ENCODE measurements around the gene MLIP.

Gene MLIP

GRCh38 chr6:54099225-54099624 is 12.0 kb upstream of the MLIP start:
- Histone ChIP-seq H2BK15ac (ENCODE audit: low read depth, poor library complexity, severe bottlenecking) (no peak overlapping the region), H3K4me1 (ENCODE audit: control insufficient read depth, insufficient read depth, low read depth, low read length) (no peaks in the 10 kb centered on the region), H3K14ac (ENCODE audit: low read length in 2 of 2) (no peak overlapping the region), H3K23ac (ENCODE audit: low read length in 2 of 2) (no peak overlapping the region), H3K18ac (ENCODE audit: low read depth in 1 of 2, low read length in 2 of 2) (no peak overlapping the region), H3K79me1 (replicated peaks; ENCODE audit: low read length, poor library complexity, severe bottlenecking) (no peaks in the 10 kb centered on the region), H2BK12ac (ENCODE audit: low read length in 2 of 2) (no peak overlapping the region), H4K8ac (ENCODE audit: low read length) (no peak overlapping the region), H2BK5ac (ENCODE audit: low read depth, low read length, poor library complexity, severe bottlenecking) (no peak overlapping the region), H2AFZ (ENCODE audit: low read depth, low read length) (no peak overlapping the region), H3K36me3 (ENCODE audit: control insufficient read depth in 1 of 2, insufficient read depth in 2 of 2, low read depth in 1 of 2, low read length in 2 of 2) (no peaks in the 10 kb centered on the region), H4K91ac (ENCODE audit: low read length) (no peak overlapping the region), H3K9me3 (ENCODE audit: control insufficient read depth, low read length) (peaks cover 6% of the 10 kb centered on the region), H3K4ac (ENCODE audit: low read depth in 1 of 2, low read length in 2 of 2) (no peak overlapping the region), H2AK5ac (ENCODE audit: low read length, severe bottlenecking) (no peak overlapping the region), H3K27ac (ENCODE audit: low read length, poor library complexity, severe bottlenecking) (no peak overlapping the region), H2BK120ac (ENCODE audit: low read depth, low read length) (no peak overlapping the region), H3K4me3 (ENCODE audit: insufficient read depth in 1 of 2, low read depth in 1 of 2, low read length in 2 of 2) (no peak overlapping the region), H3K9ac (ENCODE audit: low read length) (no peak overlapping the region), H3K4me2 (ENCODE audit: low read length, poor library complexity, severe bottlenecking) (no peak overlapping the region), H3K27me3 (ENCODE audit: control insufficient read depth in 1 of 2, insufficient read depth in 1 of 2, low read length in 2 of 2) (no peaks in the 10 kb centered on the region)
- WGBS: 100% methylated on average over 2 of the region's 3 CpGs
- no peak for DNase-seq

GRCh38 chr6:54100411-54101006 is 10.7 kb upstream of the MLIP start:
- Histone ChIP-seq H2AK5ac (ENCODE audit: low read length, severe bottlenecking) (no peak overlapping the region), H3K36me3 (ENCODE audit: control insufficient read depth in 1 of 2, insufficient read depth in 2 of 2, low read depth in 1 of 2, low read length in 2 of 2) (no peaks in the 10 kb centered on the region), H2BK12ac (ENCODE audit: low read length in 2 of 2) (no peak overlapping the region), H2BK120ac (ENCODE audit: low read depth, low read length) (no peak overlapping the region), H3K9ac (ENCODE audit: low read length) (no peak overlapping the region), H3K14ac (ENCODE audit: low read length in 2 of 2) (no peak overlapping the region), H3K4me2 (ENCODE audit: low read length, poor library complexity, severe bottlenecking) (no peak overlapping the region), H2AFZ (ENCODE audit: low read depth, low read length) (no peak overlapping the region), H3K9me3 (ENCODE audit: control insufficient read depth, low read length) (peaks cover 6% of the 10 kb centered on the region), H4K91ac (ENCODE audit: low read length) (no peak overlapping the region), H3K18ac (ENCODE audit: low read depth in 1 of 2, low read length in 2 of 2) (no peak overlapping the region), H2BK15ac (ENCODE audit: low read depth, poor library complexity, severe bottlenecking) (no peak overlapping the region), H3K4me1 (ENCODE audit: control insufficient read depth, insufficient read depth, low read depth, low read length) (no peaks in the 10 kb centered on the region), H3K4ac (ENCODE audit: low read depth in 1 of 2, low read length in 2 of 2) (no peak overlapping the region), H2BK5ac (ENCODE audit: low read depth, low read length, poor library complexity, severe bottlenecking) (no peak overlapping the region), H4K8ac (ENCODE audit: low read length) (no peak overlapping the region), H3K27me3 (ENCODE audit: control insufficient read depth in 1 of 2, insufficient read depth in 1 of 2, low read length in 2 of 2) (no peaks in the 10 kb centered on the region), H3K23ac (ENCODE audit: low read length in 2 of 2) (no peak overlapping the region), H3K79me1 (replicated peaks; ENCODE audit: low read length, poor library complexity, severe bottlenecking) (no peaks in the 10 kb centered on the region), H3K4me3 (ENCODE audit: insufficient read depth in 1 of 2, low read depth in 1 of 2, low read length in 2 of 2) (no peak overlapping the region), H3K27ac (ENCODE audit: low read length, poor library complexity, severe bottlenecking) (no peak overlapping the region)
- no peak for DNase-seq
- 100% methylated on average over 1 of the region's 1 CpG for WGBS

GRCh38 chr6:54102238-54102637 is 9.0 kb upstream of the MLIP start:
- no peak overlapping the region for H3K4me3 ChIP-seq (ENCODE audit: insufficient read depth in 1 of 2, low read depth in 1 of 2, low read length in 2 of 2)
- H4K8ac ChIP-seq (ENCODE audit: low read length): no peak overlapping the region
- H3K27me3 ChIP-seq (ENCODE audit: control insufficient read depth in 1 of 2, insufficient read depth in 1 of 2, low read length in 2 of 2): no peaks in the 10 kb centered on the region
- H2BK15ac ChIP-seq (ENCODE audit: low read depth, poor library complexity, severe bottlenecking): no peak overlapping the region
- H3K18ac ChIP-seq (ENCODE audit: low read depth in 1 of 2, low read length in 2 of 2): no peak overlapping the region
- no peak overlapping the region for H2AFZ ChIP-seq (ENCODE audit: low read depth, low read length)
- no peak overlapping the region for H2AK5ac ChIP-seq (ENCODE audit: low read length, severe bottlenecking)
- H4K91ac ChIP-seq (ENCODE audit: low read length): no peak overlapping the region
- no peaks in the 10 kb centered on the region for H3K9me3 ChIP-seq (ENCODE audit: control insufficient read depth, low read length)
- H3K9ac ChIP-seq (ENCODE audit: low read length): no peak overlapping the region
- no peaks in the 10 kb centered on the region for H3K36me3 ChIP-seq (ENCODE audit: control insufficient read depth in 1 of 2, insufficient read depth in 2 of 2, low read depth in 1 of 2, low read length in 2 of 2)
- no peak overlapping the region for H2BK120ac ChIP-seq (ENCODE audit: low read depth, low read length)
- H3K23ac ChIP-seq (ENCODE audit: low read length in 2 of 2): no peak overlapping the region
- no CpG with 5 or more reads among the region's 1 CpG for WGBS
- no peak overlapping the region for H2BK12ac ChIP-seq (ENCODE audit: low read length in 2 of 2)
- H3K79me1 ChIP-seq (replicated peaks; ENCODE audit: low read length, poor library complexity, severe bottlenecking): no peaks in the 10 kb centered on the region
- no peak overlapping the region for H3K14ac ChIP-seq (ENCODE audit: low read length in 2 of 2)
- no peak for DNase-seq
- H3K4me1 ChIP-seq (ENCODE audit: control insufficient read depth, insufficient read depth, low read depth, low read length): no peaks in the 10 kb centered on the region
- no peak overlapping the region for H2BK5ac ChIP-seq (ENCODE audit: low read depth, low read length, poor library complexity, severe bottlenecking)
- H3K27ac ChIP-seq (ENCODE audit: low read length, poor library complexity, severe bottlenecking): no peak overlapping the region
- no peak overlapping the region for H3K4ac ChIP-seq (ENCODE audit: low read depth in 1 of 2, low read length in 2 of 2)
- H3K4me2 ChIP-seq (ENCODE audit: low read length, poor library complexity, severe bottlenecking): no peak overlapping the region

GRCh38 chr6:54103497-54103896 is 7.7 kb upstream of the MLIP start:
- no peak overlapping the region for H3K4me2 ChIP-seq (ENCODE audit: low read length, poor library complexity, severe bottlenecking)
- H3K4me3 ChIP-seq (ENCODE audit: insufficient read depth in 1 of 2, low read depth in 1 of 2, low read length in 2 of 2): no peak overlapping the region
- H2BK120ac ChIP-seq (ENCODE audit: low read depth, low read length): no peak overlapping the region
- H2BK5ac ChIP-seq (ENCODE audit: low read depth, low read length, poor library complexity, severe bottlenecking): no peak overlapping the region
- H3K4ac ChIP-seq (ENCODE audit: low read depth in 1 of 2, low read length in 2 of 2): no peak overlapping the region
- no peaks in the 10 kb centered on the region for H3K27me3 ChIP-seq (ENCODE audit: control insufficient read depth in 1 of 2, insufficient read depth in 1 of 2, low read length in 2 of 2)
- no peaks in the 10 kb centered on the region for H3K9me3 ChIP-seq (ENCODE audit: control insufficient read depth, low read length)
- no peak overlapping the region for H2BK15ac ChIP-seq (ENCODE audit: low read depth, poor library complexity, severe bottlenecking)
- no peak overlapping the region for H4K8ac ChIP-seq (ENCODE audit: low read length)
- no peak overlapping the region for H2AFZ ChIP-seq (ENCODE audit: low read depth, low read length)
- H4K91ac ChIP-seq (ENCODE audit: low read length): no peak overlapping the region
- no peaks in the 10 kb centered on the region for H3K79me1 ChIP-seq (replicated peaks; ENCODE audit: low read length, poor library complexity, severe bottlenecking)
- no peak overlapping the region for H3K23ac ChIP-seq (ENCODE audit: low read length in 2 of 2)
- no peak overlapping the region for H3K9ac ChIP-seq (ENCODE audit: low read length)
- H2AK5ac ChIP-seq (ENCODE audit: low read length, severe bottlenecking): no peak overlapping the region
- no peaks in the 10 kb centered on the region for H3K36me3 ChIP-seq (ENCODE audit: control insufficient read depth in 1 of 2, insufficient read depth in 2 of 2, low read depth in 1 of 2, low read length in 2 of 2)
- H3K18ac ChIP-seq (ENCODE audit: low read depth in 1 of 2, low read length in 2 of 2): no peak overlapping the region
- 100% methylated on average over 3 of the region's 3 CpGs for WGBS
- no peak overlapping the region for H2BK12ac ChIP-seq (ENCODE audit: low read length in 2 of 2)
- H3K14ac ChIP-seq (ENCODE audit: low read length in 2 of 2): no peak overlapping the region
- no peaks in the 10 kb centered on the region for H3K4me1 ChIP-seq (ENCODE audit: control insufficient read depth, insufficient read depth, low read depth, low read length)
- no peak for DNase-seq
- no peak overlapping the region for H3K27ac ChIP-seq (ENCODE audit: low read length, poor library complexity, severe bottlenecking)
